T47D (cell line): ENCODE data around the gene COBLL1.

Experiments
- DNase-seq, 2 experiments: peaks; one replicate each; pipeline versions ENCODE4 v3.0.0 to v3.0.0-alpha.2; 2011 to 2012; ENCODE audit warnings: low read depth in 1 of 2, low spot score in 1 of 2
- JUND ChIP-seq: IDR thresholded peaks from 2 replicates; pipeline ENCODE4 v1.6.1; 2012; ENCODE audit warnings: low read depth
- in situ Hi-C: cut with HindIII; loops from 2 replicates; pipeline ENCODE4 v1.10.0; 2016; ENCODE audit warnings: low sequenced_read_pairs, low pct_unique_long_range_greater_than_20kb

COBLL1 gene

GRCh38 chr2:164671664-164672396 is 169.8 kb downstream of the COBLL1 start:
- DNase-seq, result no peak
- no peak for TF ChIP-seq JUND
- in situ Hi-C loops, result no loop called here

- DNase-seq, result no peak
- TF ChIP-seq JUND, result no peak
- in situ Hi-C loops, result no loop called here
These were observed 172.3 kb downstream of the COBLL1 start for GRCh38 chr2:164669291-164669690.

GRCh38 chr2:164667566-164667965 is 174.1 kb downstream of the COBLL1 start:
- no peak for TF ChIP-seq JUND
- no peak for DNase-seq
- in situ Hi-C loops, result no loop called here

- TF ChIP-seq JUND, result no peak
- no peak for DNase-seq
- in situ Hi-C loops, result no loop called here
These were observed 177.6 kb downstream of the COBLL1 start for GRCh38 chr2:164664070-164664469.

GRCh38 chr2:164662868-164663631 is 178.6 kb downstream of the COBLL1 start:
- DNase-seq, result no peak
- no peak for TF ChIP-seq JUND
- in situ Hi-C loops, result no loop called here

GRCh38 chr2:164662066-164662465 is 179.6 kb downstream of the COBLL1 start:
- in situ Hi-C loops, result no loop called here
- TF ChIP-seq JUND, result no peak
- DNase-seq, result no peak

GRCh38 chr2:164661349-164661748 is 180.3 kb downstream of the COBLL1 start:
- in situ Hi-C loops, result no loop called here

GRCh38 chr2:164657129-164657528 is 184.5 kb downstream of the COBLL1 start:
- TF ChIP-seq JUND, result no peak
- in situ Hi-C loops, result no loop called here
- no peak for DNase-seq

More at GRCh38 chr2:164661349-164661748, 180.3 kb downstream of the COBLL1 start:
- no peak for TF ChIP-seq JUND
- DNase-seq, result no peak

- DNase-seq, result peak in 1 of 2 experiments; percentile 2
- TF ChIP-seq JUND, result no peak
- in situ Hi-C loops, result no loop called here
These were observed 185.9 kb downstream of the COBLL1 start for GRCh38 chr2:164655750-164656149.

GRCh38 chr2:164655336-164655735 is 186.3 kb downstream of the COBLL1 start:
- in situ Hi-C loops, result no loop called here
- no peak for DNase-seq
- TF ChIP-seq JUND, result no peak

GRCh38 chr2:164651361-164651760 is 190.3 kb downstream of the COBLL1 start:
- in situ Hi-C loops, result no loop called here
- TF ChIP-seq JUND, result no peak
- no peak for DNase-seq

GRCh38 chr2:164644036-164644700 is 197.5 kb downstream of the COBLL1 start:
- no peak for DNase-seq
- in situ Hi-C loops, result no loop called here
- TF ChIP-seq JUND, result no peak
